ENCODE measurements around the gene CERS5.

CERS5 gene

DNA sequence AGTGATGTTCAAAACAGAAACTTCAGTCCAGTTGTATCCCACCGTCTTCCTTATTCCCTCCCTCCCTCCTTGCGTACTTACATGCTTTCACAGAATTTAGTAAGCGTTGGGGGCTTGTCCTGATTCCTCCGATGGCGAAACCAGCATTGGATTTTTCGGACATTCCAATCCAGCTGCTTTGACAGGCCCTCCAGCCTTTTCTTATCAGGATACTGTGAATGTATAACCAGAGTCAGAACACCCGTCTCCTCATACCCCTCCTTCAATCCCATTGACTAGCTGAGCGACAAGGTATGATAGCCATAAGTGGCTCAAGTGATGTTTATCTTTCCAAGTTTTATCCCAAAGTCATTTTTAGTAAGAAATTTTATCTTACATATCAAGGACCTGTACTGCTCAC lies 24.2 kb downstream of the CERS5 start:
- in situ Hi-C loops (cut with MboI; ENCODE audit: low sequenced_read_pairs), result no loop called here

DNA sequence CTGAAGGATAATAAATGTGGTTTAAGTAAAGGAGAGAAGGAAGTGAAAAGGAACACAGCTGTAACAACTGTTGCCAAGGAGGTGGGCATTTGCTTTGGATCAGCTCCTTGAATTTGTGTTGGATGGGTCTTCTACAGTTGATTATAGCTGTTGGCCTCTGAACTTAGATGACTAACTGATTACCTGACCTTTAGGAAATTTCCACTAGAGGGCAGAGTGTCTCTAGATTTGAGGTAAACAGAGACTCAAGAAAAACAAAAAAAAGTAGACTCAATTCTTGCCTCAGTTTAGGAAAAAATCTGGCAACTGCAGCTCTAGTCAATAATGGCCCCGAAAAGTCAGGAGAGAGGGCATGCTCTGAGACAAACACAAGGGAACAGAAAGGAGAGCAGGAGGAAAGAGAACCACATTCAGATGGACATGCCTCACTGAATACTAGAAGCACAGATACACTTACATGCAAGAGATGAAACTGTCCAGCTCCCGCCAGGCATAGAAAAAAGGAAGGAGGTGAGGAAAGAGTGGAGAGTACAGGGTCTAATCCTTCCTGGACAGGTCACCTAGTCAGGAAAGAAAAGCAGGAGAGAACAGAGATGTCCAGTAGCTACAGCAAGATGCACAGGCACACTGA lies 34.5 kb downstream of the CERS5 start:
- in situ Hi-C loops (cut with MboI; ENCODE audit: low sequenced_read_pairs), result no loop called here

DNA sequence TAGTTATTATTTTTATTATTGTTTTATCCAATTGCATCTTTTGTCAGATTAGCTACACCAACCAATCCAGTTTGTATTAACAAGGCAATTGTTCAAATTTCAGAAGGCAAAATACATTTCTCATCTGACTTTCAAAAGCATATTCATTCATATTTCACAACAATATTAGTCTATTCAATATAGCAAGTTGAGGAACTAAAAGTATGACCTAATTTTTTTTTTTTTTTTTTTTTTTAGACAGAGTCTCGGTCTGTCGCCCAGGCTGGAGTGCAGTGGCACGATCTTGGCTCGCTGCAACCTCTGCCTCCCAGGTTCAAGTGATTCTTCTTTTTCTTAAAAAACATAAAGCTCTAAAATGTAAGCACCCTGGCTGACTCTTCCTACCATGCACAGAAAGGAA lies 37.9 kb downstream of the CERS5 start:
- in situ Hi-C loops (cut with MboI; ENCODE audit: low sequenced_read_pairs), result no loop called here

DNA sequence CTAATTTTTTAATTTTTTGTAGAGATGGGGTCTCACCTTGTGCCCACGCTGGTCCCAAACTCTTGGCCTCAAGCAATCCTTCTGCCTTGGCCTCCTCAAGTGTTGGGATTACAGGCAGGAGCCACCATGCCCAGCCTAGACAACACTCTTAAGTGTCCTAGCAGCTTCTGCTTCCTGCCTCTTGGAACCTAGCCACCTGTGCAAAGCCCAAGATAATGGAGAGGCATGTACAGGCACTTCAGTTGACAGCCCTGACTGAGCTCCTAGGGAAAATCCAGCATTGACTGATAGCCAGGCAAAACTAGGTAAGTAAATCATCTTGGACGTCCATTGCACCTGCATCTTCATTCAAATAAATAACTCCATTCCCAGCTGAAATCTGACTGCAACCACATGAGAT lies 39.6 kb downstream of the CERS5 start:
- in situ Hi-C loops (cut with MboI; ENCODE audit: low sequenced_read_pairs), result no loop called here

DNA sequence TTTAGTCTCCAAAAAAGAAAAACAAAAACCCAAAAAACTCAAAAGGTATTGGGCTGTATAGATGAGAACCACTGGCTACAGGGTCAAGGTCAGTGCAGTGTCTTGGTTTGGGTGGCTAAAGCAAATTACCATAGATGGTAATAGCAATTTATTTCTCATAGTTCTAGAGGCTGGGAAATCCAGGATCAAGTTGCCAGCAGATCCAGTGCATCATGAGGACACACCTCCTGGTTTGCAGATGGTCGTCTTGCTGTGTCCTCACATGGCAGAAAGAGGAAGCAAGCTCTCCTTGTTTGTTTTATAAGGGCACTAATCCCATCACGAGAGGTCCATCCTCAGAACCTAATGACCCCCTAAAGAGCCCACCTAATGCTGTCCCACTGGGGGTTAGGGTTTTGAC lies 44.0 kb downstream of the CERS5 start:
- in situ Hi-C loops (cut with MboI; ENCODE audit: low sequenced_read_pairs), result no loop called here

DNA sequence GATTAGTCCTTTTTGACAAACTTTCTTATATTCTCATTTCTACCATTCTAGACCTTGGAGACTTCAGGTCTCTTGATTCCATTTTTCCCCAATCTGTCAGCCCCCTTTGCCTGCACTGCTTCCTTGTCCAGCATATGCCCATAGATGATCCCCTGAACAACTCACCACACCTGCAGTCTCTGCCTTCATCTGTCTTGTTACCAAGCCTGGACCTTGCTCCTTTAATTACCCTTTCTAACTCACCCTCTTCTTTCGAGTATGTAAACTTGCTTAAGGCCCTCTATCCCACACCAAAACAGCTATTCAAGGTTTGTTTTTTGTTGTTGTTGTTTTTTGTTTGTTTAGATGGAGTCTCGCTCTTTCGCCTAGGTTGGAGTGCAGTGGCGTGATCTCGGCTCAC lies 45.5 kb downstream of the CERS5 start:
- in situ Hi-C loops (cut with MboI; ENCODE audit: low sequenced_read_pairs), result no loop called here

DNA sequence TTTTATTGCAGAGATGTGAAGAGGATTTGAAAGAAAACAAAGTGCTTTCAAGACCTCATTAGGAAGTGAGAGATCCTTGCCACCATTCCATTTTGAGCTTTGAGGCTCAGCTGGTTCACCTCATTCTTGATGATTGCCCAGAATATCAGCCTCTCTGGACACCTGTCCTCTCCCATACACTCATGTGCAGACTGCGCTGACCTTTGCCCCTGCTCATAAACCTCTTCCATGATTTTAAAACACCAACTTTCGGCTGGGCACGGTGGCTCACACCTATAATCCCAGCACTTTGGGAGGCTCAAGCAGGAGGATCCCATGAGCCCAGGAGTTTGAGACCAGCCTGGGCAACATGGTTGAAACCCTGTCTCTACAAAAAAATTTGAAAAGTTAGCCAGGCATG lies 46.2 kb downstream of the CERS5 start:
- in situ Hi-C loops (cut with MboI; ENCODE audit: low sequenced_read_pairs), result no loop called here

DNA sequence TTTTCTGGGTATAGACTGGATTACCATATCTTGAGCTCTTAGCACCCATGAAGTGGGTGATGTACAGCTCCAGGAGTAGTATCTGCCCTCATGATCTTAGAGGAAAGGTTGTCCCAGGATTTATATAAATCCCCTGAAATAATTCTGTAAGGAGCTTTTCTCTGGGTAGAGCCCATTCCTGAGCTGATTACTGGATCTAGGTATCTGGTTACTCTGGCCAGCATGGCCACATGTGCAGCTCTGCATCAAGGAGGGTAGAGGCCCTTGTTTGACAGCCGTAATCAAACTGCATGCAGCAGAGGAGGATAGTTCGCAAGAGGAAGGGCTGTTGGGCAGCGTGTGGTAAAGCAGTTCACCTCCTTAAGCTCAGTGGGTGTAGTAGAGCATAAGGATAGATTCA lies 46.6 kb downstream of the CERS5 start:
- in situ Hi-C loops (cut with MboI; ENCODE audit: low sequenced_read_pairs), result no loop called here

DNA sequence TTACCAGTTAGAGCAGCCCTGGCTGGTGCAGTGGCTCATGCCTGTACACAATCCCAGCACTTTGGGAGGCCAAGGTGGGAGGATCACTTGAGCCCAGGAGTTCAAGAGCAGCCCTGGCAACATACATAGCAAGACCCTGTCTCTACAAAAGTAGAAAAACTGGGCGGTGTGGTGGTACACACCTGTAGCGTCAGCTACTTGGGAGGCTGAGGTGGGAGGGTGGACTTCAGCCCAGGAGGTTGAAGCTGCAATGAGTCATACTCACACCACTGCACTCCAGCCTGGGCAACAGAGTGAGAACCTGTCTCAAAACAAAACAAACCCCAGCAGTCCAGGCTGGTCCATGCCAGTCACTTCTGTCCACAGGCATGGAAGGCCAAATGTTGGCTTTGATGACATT lies 47.8 kb downstream of the CERS5 start:
- in situ Hi-C loops (cut with MboI; ENCODE audit: low sequenced_read_pairs), result no loop called here

DNA sequence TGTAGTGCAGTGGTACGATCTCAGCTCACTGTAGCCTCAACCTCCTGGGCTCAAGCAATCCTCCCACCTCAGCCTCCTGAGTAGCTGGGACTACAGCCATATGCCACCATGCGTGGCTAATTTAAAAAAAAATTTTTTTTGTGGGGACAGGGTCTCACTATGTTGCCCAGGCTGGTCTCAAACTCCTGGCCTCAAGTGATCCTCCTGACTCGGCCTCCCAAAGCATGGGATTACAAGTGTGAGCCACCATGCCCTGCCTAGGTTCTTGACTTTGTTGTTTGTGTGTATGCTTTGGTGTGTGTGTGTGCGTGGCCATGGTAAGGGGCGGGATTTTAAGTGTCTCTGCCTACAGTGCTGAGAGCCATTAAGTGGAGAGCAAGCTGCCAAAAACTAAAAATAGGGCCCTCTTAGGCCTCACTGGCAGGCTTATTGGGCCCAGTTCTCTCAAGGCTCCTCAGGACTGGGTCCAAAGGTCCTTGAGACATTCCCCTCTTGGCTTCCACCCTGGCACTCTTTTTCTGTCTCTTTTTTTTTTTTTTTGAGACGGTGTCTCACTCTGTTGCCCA lies 50.0 kb downstream of the CERS5 start:
- in situ Hi-C loops (cut with MboI; ENCODE audit: low sequenced_read_pairs), result no loop called here

DNA sequence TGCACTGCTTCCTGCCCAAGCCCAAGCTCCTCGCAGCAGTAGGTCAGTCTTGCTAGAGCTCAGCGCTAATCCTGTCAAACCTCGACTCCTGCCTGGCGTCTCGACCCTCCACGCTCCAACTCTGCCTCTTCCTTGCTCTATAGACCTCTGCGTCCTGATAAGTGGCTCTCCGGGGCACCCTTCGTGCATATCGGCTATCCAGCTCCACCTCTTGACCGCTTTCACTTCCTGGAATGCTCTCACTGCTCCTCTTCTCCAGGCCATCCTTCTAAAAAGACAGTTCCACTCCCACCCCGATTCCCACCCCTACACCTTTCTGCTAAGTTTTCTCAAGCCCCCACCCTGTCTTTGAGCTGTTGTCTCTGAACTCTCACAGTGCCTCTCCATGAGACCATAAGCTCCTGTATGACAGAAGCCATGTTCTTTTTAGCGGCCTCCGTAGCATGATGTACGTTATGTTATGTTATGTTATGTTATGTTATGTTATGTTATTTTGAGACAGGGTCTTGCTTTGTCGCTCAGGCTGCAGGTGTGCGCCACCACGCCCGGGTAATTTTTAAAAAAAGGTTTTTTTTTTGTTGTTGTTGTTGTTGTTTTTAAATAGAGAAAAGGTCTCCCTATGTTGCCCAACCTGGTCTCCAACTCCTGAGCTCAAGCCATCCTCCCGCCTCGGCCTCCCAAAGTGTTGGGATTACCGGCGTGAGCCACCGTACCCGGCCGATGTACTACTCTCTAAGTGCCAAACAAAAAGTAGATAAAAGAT lies 54.5 kb downstream of the CERS5 start:
- in situ Hi-C loops (cut with MboI; ENCODE audit: low sequenced_read_pairs), result no loop called here

DNA sequence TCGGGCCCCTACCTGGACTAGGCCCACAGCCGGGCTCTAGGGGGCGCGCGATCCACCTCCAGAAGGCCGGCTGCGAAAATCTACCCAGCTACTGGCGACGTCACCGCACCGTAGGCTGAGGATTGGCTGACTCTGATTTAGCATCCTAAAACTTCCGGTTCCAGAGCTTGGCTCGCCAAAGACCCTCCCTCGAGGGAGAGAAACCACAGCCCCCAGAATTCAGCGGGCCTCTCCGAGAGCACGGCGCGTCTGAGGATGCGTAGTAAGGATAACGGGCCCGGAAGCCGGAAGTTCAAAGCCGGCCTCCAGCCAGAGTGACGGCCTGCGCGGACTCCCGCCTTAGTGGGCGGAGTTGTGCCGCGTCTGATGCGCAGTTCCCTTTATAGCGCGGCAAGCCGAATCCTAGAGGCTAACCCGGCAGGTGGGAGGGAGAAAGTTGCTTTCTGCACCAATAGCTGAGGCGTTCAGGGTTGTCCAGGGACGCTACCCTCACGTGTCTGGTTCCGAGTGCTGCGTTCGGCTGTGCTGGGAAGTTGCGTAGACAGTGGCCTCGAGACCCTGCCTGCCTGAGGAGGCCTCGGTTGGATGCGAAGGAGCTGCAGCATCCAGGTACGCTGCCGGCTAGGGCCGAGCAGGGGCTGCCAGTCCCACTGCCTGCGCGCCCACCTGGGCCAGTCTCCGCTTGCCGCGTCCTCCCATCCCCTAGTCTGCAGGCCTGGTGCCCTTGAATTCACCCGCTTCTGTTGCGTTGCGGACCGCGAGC lies 55.3 kb downstream of the CERS5 start, which contains the start of gene COX14:
COX14 (plus strand) TSS at position 544 of the 763 bp plus-strand sequence. CDS start 7,808 bp downstream, outside the sequence.
- in situ Hi-C loops (cut with MboI; ENCODE audit: low sequenced_read_pairs), result no loop called here

DNA sequence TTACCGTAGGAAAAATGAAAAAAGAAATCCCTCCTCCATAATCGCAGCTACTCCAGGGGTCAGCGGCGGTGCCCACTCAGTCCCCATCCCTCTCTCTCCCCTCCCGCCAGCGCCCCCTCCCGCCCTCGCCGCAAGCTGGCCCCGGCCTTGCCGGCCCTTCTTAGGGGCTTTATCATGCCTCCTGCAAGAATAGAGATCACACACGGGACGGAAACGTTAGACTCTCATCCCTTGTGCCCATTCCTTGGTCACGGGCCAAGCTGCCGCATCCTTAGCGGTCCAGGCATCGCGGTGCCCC lies 55.8 kb downstream of the CERS5 start:
- in situ Hi-C loops (cut with MboI; ENCODE audit: low sequenced_read_pairs), result no loop called here

DNA sequence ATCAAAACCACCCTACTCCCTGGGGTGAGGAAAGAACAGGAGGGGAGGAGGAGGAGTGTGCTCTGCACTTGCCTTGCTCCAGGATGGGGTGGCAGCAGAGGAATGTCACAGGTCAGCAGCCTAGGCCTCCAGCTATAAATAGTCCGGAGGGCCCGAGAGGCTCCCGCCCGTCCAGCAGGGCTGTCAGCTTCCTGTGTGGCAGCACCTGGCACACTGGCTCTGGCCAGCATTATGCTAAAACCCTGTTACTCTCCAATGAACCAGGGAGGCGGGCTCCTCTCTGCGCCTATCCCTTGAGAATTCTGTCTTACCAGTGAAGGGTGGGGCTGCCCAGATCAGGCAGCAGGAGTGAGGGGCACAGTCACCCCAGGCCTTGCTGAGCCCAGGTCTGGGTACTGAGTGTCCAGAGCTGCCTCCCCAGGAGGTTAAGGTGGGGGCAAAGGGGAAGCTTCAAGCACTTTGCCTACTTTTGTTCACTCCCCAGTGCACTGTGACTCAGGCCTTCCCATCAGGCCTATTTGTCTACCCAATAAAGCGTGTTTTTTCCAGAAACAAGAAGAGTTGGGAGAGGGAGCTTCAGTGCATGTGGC lies 56.3 kb downstream of the CERS5 start:
- in situ Hi-C loops (cut with MboI; ENCODE audit: low sequenced_read_pairs), result no loop called here

DNA sequence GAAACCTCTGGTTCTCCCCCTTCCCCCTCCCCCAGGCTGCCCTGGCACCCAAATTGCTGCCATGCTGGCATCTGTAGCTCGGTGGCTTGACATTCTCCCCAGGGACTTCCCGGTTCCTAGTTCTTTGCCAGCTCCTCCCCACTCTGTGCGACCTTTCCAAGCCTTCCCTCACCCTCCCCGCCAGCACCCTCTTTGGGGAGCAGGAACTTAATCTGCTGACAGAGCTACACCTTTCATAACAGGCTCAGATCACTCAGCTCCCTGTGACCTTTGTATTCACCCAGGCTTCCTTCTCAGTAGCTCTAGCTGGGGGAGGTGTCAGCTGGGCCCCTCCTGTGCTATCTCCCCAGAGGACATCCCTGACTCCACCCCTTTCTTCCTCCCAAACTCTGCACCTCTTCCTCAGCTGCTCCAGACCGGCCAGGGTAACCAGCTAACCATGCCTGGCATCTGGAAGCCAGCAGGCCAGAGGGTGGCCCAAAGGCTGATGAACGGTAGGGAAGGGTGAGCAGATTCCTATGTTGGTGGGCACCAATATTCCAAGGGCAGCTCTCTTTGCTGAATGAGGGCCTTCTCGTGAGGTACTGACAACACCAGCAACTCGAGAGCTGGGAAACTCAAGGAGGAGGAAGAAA lies 56.9 kb downstream of the CERS5 start:
- in situ Hi-C loops (cut with MboI; ENCODE audit: low sequenced_read_pairs), result no loop called here

DNA sequence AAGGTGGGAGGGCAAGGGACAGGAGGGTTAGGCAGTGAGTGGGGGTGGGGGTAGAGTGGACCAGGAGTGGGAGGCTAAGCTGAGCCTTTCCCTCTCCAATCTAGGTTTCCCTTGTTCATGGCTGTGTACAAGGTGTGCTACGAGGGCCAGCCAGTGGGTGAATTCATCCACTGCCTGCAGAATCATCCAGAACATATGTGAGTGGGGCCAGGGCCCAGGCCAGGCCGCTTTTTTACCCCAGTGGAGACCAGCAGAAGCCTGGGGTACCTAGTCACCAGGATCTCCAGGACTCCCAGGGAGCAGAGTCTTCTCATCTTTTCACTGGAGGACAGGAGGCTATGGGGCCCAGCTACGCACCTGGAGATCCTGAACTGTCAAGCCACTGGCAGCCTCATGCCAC lies 57.9 kb downstream of the CERS5 start:
- in situ Hi-C loops (cut with MboI; ENCODE audit: low sequenced_read_pairs), result no loop called here

DNA sequence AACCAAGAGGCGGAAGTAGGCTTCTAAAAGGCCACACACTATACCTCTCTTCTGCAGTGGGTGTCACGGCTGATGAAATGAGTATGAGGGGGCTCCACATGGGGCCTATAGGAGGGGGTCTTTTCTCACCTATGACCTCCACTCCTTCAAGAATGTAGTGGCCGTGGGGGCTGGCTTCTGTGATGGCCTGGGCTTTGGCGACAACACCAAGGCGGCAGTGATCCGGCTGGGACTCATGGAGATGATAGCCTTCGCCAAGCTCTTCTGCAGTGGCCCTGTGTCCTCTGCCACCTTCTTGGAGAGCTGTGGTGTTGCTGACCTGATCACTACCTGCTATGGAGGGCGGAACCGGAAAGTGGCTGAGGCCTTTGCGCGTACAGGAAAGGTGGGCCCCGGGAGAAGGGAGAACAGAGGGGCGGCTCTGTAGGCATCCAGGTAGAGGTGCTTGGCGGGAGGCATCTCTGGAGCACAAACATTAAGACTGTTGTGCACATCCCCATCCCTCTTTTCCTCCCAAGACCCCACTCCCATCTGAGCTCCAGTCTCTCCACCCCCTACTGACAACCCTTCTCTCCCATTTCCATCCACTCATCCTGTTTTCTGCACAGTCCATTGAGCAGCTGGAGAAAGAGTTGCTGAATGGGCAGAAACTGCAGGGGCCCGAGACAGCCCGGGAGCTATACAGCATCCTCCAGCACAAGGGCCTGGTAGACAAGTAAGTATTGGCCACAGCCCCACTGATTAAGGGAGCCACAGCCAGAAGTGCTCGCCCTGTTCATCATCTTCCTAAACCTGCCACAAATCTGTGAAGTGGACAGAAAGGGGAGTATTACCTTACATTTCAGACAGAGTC lies 59.5 kb downstream of the CERS5 start:
- in situ Hi-C loops (cut with MboI; ENCODE audit: low sequenced_read_pairs), result no loop called here

DNA sequence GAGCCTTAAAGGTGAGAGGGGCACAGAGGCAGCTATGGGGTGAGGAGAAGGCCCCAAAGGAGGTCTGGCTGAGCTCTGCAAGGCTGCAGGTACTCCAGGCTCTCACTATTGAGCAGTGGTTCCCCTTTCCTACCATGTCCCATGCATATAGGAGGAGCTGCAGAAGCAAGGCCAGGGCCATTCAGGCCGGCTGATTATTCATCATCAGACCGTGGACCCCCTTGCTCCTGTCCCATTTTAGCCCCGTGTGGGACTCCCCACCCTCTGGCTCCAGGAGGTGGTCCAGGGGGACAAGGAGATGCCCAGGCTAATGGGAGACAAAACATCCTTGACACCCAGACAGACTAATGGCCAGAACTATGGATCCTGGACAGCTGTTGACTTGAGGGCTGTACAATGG lies 60.3 kb downstream of the CERS5 start:
- in situ Hi-C loops (cut with MboI; ENCODE audit: low sequenced_read_pairs), result no loop called here

DNA sequence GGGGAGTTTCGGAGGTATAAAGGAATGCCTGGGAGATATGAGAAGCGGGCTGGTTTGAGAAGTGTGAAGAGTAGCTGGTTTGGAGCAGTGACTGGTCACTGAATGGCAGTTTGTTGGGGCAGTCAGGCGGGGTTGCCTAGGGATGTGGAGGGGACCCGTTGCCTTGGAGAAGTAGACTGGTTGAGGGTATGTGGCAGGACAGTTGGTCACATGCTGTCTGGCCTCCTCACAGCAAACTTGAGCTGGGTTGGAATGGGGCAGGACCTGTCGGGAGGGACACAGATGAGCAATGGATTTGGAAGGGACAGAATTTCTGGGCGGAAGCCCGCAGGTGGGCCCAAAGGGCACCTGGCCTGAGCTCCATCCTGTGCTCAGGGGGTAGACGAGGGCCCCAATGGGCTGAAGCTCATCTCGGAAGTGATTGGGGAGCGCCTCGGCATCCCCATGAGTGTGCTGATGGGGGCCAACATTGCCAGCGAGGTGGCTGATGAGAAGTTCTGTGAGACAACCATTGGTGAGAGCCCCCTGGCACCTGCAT lies 61.2 kb downstream of the CERS5 start:
- in situ Hi-C loops (cut with MboI; ENCODE audit: low sequenced_read_pairs), result no loop called here

All from HL-60/S4 treated with retinoic acid at 250 ng/mL for 4 days and 3 days (cell line).